ENCODE data around the gene ING4. TPM values are rescaled to one million over a fixed set of nuclear protein-coding genes. Genes with fewer than 3 reads are reported as not detected.

The ING4 gene
- polyA plus RNA-seq, 1 of the 3 experiments (the other 2 are of a cell fraction) = 96.5 TPM

GRCh38 chr12:6644903-6645302, 18.0 kb downstream of the ING4 start:
- Histone ChIP-seq H3K36me3 (replicated peaks in 1 of 2; ENCODE audit: control insufficient read depth in 1 of 2, insufficient read depth in 2 of 2, low read length in 1 of 2) (no peaks in the 10 kb centered on the region), H3K9me2 (no peaks in the 10 kb centered on the region), H3F3A (replicated peaks; ENCODE audit: insufficient read depth) (no peaks in the 10 kb centered on the region), H3K4me3 (ENCODE audit: low read depth in 2 of 2, low read length in 1 of 2) (no peak overlapping the region), H3K79me2 (ENCODE audit: insufficient read depth) (no peaks in the 10 kb centered on the region), H3K9ac (no peak overlapping the region), H4K20me1 (ENCODE audit: insufficient read depth) (no peaks in the 10 kb centered on the region), H3K4me2 (no peak overlapping the region), H3K27me3 (ENCODE audit: insufficient read depth) (no peaks in the 10 kb centered on the region), H3K4me1 (ENCODE audit: control insufficient read depth in 1 of 2, insufficient read depth in 2 of 2, low read depth in 1 of 2, low read length in 1 of 2) (no peaks in the 10 kb centered on the region), H3K9me3 (no peaks in the 10 kb centered on the region), H2AFZ (ENCODE audit: low read depth) (no peak overlapping the region), H3K27ac (ENCODE audit: low read depth in 2 of 2, low read length in 1 of 2) (no peak overlapping the region)
- DNase-seq = peak; percentile 74
- WGBS (ENCODE audit: low lambda C conversion rate) = 46% methylated on average over 5 of the region's 5 CpGs
- POLR2A ChIA-PET = interaction anchor here (0.8 to 1.8 kb wide), 3 partner anchors 12 to 27 kb away, joined by 3 to 5 read pairs (median 5); no protein-coding TSS in a partner anchor
- CTCF ChIA-PET = interaction anchor here (0.7 to 4.2 kb wide), 17 partner anchors 9 to 107 kb away, joined by 3 to 32 read pairs (median 6); partner anchors contain the start of gene LPAR5
- TF ChIP-seq CTCF (IDR thresholded peaks at IDR 0.05) = peak; percentile 28
- TF ChIP-seq RAD21 (IDR thresholded peaks at IDR 0.05; ENCODE audit: low read length) = peak; percentile 75
- peak; percentile 58 for TF ChIP-seq SMC3 (IDR thresholded peaks at IDR 0.05; ENCODE audit: low read depth, low read length)
- no peak for TF ChIP-seq USF1 (IDR thresholded peaks at IDR 0.05; ENCODE audit: borderline replicate concordance, low read depth)

GRCh38 chr12:6644257-6644596, 18.7 kb downstream of the ING4 start:
- CTCF ChIA-PET = interaction anchor here (1.1 to 4.2 kb wide), 15 partner anchors 9 to 106 kb away, joined by 3 to 32 read pairs (median 8); partner anchors contain the start of gene LPAR5
- WGBS (ENCODE audit: low lambda C conversion rate) = 83% methylated on average over 6 of the region's 6 CpGs
- Histone ChIP-seq H3K4me2 (no peak overlapping the region), H3K36me3 (replicated peaks in 1 of 2; ENCODE audit: control insufficient read depth in 1 of 2, insufficient read depth in 2 of 2, low read length in 1 of 2) (no peaks in the 10 kb centered on the region), H3F3A (replicated peaks; ENCODE audit: insufficient read depth) (no peaks in the 10 kb centered on the region), H3K27me3 (ENCODE audit: insufficient read depth) (no peaks in the 10 kb centered on the region), H4K20me1 (ENCODE audit: insufficient read depth) (no peaks in the 10 kb centered on the region), H3K4me1 (ENCODE audit: control insufficient read depth in 1 of 2, insufficient read depth in 2 of 2, low read depth in 1 of 2, low read length in 1 of 2) (no peaks in the 10 kb centered on the region), H3K4me3 (ENCODE audit: low read depth in 2 of 2, low read length in 1 of 2) (no peak overlapping the region), H2AFZ (ENCODE audit: low read depth) (no peak overlapping the region), H3K79me2 (ENCODE audit: insufficient read depth) (no peaks in the 10 kb centered on the region), H3K9me3 (no peaks in the 10 kb centered on the region), H3K9ac (no peak overlapping the region), H3K9me2 (no peaks in the 10 kb centered on the region), H3K27ac (ENCODE audit: low read depth in 2 of 2, low read length in 1 of 2) (no peak overlapping the region)
- TF ChIP-seq REST (IDR thresholded peaks at IDR 0.05; ENCODE audit: low read depth, low read length) = no peak
- peak; percentile 11 for DNase-seq
- POLR2A ChIA-PET = interaction anchor here (0.8 to 1.8 kb wide), 3 partner anchors 11 to 26 kb away, joined by 3 to 5 read pairs (median 5); no protein-coding TSS in a partner anchor

Data from SK-N-SH (cell line).